HG03575 (cell line): ENCODE data around the gene DHRSX.

ENCODE experiments used
- ATAC-seq: cut with Tn5 transposase; IDR thresholded peaks from one replicate; pipeline ENCODE4 v1.9.1; 2021; ENCODE audit not compliant: unreplicated experiment, insufficient number of reproducible peaks, low FRiP score; ENCODE audit errors: extremely low read depth

The DHRSX gene

DNA sequence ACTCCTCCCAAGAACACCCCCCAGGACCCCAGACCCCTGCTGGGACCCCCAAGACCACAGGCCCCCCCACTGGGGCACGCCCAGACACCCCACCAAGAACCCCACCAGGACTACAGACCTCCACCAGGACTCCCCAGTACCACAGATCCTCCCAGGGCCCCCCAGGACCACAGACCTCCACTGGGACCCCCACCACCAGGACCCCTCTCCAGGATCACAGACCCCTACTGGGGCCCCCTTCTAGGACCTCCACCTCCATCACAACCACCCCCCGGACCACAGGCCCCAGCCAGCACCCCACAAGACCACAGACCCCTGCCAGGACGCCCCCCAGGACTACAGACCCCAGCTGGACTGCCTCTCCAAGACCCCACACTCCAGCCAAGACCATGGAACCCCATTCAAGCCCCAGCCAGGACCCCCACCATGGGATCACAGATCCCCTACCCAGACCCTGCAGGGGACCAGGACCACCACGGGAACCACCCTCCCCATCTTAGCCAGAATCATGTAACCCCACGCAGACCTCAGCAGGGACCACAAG lies 855 bp upstream of the DHRSX start:
- ATAC-seq: no peak

DNA sequence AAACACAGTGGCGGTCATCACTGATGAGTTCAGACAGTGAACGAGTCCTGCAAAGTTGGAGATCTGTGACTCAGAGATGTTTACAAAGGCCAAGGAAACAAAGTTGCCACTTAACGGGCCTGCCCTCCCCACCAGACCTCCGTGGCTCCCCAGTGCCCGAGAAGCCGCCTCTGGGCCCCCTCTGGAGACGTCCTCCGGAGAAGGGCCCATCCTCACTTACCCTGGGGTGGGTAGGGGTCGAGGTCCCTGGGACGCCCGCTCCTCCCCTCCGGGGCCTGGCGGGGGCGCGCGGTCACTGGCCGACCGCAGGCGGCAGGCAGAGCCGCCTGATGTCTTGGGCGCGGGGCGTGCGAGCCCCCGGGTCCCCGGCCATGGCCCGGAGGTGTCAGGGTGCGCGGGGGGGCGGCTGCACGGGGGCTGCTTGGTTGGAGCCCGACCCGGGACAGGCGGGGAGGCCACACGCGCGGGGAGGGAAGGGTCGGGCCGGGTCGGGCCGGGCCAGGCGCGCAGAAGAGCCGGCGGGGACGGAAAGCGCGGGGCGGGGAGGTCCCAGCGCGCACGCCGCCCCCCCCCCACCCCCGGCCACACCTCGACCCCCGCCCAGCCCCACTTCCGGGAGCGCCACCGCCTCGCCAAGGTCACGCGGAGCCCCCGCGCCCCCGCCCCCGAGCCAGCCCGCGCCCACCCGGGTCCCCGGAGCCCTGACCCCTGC lies 529 bp downstream of the DHRSX start:
- no peak for ATAC-seq

DNA sequence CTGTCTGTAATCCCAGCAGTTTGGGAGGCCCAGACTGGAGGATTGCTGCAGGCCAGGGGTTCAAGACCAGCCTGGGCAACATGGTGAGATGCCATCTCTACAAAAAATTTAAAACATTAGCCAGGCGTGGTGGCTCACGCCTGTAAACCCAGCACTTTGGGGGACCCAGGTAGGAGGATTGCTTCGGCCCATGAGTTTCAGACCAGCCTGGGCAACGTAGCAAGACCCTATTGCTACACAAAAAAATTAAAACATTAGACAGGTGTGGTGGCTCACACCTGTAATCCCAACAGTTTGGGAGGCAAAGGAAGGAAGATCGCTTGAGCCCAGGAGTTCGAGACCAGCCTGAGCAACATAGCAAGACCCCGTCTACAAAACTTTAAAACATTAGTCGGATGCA lies 1.3 kb downstream of the DHRSX start:
- no peak for ATAC-seq

DNA sequence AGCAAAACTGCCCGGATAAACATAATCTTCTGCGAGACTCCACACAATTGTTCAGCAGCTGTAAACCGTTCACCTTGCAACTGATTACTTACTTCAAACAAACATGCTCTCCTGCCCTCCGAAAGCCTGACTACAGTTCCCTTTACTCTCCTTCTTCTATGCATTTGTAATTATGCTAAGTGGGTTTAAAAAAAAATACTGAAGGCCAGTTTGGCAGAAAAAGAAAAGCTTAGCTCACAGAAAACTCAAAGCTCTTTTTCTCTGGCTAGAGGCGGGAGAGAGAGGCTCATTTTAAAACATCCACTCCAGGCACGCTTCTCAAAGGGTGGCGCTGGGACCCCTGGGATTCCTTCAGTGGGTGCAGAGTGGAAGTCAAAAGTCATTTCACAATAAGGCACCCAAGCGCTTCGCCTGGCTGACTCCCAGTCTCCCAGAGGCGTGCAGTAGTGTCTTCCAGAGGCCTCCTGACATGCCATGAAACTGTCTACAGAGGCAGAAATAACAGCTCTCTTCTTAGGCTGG lies 1.9 kb downstream of the DHRSX start:
- no peak for ATAC-seq

DNA sequence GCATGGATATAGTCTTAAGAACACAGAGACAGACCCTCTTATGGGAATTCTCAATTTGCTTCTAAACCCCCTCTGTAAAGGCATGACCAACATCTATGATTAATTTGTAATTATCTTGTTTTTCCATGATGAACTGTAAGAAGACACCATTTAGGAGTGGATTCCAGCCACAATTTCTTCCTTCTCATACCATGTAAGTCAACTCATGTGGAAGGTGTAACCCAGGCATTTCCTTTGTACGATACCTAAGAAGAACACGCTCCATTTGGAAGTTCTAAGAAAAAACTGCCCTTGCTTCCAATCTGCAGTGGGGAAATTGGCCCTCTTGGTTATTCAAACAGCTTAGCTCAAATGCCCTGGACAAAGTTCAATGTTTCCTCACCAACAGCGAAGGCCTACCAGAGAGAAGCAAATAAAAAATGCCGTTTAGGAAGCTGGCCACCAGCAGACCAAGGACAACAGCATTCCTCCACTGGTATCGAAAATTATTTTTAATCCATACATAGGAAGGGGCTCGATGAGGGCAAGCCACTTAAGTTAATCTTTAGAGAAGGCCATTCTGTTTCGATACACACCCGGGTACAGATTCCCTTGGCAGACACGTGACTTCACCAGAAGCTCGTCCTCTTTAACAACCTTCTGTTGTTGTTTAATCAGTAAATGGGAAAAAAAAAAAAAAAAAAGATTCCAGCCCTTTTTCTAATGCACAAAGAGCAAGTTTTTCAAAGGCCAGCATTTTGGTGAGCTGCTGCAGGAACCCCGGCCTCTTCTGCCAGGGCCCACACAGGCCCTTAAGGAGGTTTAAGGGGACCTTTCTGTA lies 2.6 kb downstream of the DHRSX start:
- ATAC-seq: no peak

DNA sequence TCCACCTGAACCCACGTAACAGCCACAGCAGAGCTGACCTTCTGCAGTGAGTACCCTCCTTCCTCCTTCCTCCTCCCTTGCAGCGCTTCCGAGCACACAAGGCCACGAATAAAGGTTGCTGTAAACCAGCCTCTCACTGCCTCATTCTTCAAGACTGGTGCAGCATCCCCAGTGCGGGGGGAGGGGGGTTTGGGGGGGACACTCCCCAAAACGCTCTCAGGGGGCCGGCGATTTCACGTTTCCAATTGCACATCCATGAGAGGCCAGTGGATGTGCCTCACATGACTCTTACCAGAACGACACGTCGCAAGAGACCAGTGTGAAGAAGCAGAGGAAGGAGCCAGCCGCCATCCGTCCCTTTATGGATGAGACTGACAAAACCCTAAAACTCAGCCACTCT lies 5.2 kb downstream of the DHRSX start:
- no peak for ATAC-seq

DNA sequence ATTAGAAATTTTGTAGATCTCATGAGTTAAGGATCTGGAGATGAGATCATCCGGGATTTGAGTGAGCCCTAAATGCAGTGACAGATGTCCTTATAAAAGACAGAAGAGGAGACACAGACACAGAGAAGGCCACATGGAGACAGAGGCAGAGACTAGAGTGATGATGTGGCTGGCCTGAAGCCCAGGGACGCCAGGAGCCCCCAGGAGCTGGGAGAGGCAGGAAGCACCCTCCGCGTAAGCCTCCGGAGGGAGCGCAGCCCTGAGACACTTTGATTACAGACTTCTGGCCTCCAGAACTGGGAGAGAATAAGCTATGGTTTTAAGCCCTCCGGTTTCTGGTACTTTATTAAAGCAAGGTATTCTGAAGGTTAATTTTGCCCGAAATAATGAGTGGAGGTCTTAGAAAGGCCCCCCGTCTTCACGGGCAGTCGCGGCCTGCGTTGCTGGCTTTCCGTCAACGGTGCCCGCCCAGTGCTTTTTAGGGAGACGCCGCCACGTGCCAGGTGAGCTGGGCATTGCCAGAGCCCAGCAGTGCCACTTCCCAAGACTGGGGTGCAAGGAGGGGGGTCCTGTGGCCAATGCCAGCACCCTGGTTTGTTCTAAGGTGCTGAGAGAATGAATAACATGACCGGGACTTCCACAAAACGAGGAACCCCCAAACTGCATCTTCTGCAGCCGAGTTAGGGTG lies 8.1 kb downstream of the DHRSX start:
- no peak for ATAC-seq

DNA sequence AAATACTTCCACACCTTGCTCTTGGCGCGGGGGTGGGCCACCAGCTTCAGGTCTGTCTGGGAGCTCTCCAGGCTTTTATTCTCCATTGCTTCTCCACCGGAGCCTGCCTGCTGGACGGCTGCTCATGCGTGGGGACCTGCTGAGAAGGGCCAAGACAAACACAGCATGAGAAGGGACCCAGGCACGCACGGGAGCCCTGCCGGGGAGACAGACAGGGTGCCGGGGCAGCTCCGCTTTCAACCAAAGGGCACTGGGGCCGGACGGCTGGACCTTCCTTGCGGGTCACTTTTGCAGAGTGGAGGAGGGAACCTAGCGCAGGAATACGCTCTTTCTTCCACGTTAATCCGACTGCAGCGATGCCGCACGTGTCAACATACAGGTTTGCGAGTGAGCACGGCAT lies 10.1 kb downstream of the DHRSX start:
- ATAC-seq: no peak

DNA sequence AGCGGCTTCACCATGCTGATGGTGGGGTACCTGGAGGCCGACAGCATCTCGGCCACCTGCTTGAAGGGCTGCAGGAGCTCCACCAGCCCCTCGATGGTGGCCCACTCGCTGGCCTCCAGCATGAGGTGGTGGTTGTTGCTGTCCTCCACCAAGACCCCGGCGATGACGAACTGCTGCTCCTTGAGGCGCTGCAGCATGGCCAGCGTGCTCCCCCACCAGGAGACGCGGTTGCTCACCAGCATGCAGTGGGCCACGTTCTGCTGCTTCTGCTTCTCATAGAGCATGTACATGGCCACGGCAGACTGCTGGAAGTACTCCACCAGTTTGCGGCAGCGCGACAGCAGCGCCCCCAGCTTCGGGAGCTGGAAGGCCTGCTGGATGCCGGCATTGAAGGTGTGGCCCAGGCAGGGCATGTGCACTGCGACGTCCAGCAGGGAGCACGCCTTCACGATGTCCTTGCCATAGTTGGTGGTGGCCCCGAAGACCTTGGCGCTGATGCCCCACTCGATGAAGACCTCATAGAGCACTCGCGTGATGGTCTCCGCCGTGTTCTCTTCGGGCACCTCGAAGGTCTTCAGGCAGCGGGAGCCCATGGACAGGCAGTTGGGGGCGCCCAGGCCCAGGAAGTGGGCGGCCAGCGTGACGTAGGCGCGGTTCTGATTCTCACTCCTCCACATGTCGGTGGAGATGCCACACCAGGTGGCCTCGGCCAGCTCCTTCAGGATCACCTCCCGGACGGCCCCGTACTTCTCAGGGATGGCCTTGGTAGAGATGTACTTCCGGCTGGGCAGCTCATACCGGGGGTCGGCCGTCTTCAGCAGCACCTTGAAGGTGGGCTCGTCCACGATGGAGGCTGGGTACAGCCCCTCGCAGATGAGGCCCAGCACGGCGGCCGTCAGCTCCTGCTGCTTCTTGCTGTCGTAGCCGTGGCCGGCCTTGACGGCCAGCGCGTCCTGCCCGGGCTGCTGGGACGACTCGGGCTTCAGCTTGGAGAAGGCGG lies 11.0 kb downstream of the DHRSX start:
- no peak for ATAC-seq

DNA sequence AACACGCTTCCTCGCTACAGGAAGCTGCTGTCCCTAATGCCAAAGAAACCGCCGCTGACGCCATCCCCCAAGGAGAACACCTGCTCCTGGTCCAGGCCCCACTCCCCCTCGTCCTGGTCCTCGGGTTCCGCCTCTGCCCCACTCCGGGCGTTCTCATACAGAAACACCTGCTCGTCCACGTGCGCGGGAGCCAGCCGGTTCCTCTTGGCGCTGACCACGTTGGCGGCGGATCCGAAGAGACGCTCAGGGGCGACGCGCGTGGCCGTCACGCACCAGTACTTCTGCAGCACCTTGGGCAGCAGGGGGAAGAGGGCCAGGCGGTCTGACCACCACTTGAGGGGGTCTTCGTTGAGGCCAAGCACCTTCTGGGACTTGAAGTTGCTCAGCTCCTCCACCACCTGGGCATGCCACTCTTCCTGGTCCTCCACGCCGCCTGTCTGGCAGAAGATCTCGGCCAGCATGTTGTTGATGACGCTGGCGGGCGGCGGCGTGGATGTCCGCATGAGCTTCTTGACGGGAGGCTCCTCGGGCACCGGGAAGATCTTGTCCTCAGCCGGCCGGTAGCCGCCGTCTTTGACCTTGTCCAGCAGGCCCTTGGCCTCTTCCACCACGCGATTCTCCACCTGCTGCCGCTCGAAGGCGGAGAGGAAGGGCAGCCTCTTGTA lies 12.0 kb downstream of the DHRSX start:
- ATAC-seq: no peak

DNA sequence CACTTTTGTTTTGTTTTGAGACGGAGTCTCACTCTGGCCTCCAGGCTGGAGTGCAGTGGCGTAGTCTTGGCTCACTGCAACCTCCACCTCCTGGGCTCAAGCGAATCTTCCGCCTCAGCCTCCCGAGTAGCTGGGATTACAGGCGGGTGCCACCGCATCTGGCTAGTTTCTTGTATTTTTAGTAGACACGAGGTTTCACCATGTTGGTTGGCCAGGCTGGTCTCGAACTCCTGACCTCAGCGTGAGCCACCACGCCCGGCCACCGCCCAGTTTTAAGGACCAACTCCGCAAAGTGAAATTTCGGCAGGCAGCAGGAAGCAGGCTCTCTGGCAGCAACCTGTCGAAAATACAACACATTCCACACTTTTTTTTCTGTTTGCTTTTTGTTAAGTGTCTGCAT lies 13.4 kb downstream of the DHRSX start:
- no peak for ATAC-seq

DNA sequence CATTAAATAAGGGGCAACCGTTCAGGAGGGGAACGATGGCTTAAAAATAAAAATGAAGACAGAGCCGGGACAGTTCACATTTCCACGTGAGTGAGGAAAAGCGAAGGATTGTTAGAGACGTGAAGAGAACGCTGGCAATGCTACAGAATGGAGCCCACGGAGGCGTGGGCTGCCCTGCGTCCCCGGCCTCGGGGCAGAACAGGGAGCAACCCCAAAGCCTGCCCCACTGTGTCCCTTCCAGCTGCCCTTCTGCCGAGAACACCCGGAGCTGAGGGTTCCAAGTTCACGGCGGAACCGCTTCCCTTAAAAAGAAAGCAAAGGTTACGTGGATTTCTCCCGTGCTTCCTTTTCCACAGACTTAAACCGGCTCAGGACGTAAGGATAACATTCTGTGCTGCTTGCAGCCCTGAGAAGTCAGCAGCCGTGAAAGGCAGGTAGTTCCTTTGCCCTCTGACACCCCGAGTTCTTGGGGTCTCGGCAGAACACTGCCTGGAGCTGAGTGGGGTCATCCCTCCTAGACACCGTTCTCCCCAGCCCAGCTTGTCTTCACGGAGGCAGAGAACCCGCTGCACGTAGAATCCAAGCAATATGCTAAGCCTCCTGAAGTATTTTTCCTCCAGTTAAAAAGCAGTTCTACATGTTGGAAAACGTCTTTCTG lies 14.2 kb downstream of the DHRSX start:
- ATAC-seq: no peak

DNA sequence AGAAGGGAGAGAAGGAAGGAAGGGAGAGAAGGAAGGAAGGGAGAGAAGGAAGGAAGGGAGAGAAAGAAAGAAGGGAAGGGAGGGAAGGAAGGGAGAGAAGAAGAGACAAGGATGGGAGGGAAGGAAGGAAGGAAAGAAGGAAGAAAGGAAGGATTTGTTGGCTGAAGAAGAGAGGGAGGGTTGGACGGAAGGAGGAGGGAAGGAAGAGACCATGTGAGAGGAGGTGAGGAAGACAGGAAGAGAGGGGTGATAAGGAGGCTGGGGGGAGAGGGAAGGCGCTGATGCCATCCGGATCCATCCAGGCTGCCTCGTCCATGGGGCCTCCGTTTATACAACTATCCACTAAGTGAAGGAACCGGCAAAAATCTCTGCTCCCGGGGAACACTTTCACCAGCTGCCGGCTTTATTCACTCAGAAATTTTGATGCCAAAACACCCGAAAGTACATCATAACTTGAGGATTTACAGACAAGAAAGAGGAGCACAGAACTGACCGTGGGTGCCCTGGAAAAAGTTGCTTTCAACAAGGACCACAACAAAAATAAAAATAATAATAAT lies 14.9 kb downstream of the DHRSX start:
- no peak for ATAC-seq

DNA sequence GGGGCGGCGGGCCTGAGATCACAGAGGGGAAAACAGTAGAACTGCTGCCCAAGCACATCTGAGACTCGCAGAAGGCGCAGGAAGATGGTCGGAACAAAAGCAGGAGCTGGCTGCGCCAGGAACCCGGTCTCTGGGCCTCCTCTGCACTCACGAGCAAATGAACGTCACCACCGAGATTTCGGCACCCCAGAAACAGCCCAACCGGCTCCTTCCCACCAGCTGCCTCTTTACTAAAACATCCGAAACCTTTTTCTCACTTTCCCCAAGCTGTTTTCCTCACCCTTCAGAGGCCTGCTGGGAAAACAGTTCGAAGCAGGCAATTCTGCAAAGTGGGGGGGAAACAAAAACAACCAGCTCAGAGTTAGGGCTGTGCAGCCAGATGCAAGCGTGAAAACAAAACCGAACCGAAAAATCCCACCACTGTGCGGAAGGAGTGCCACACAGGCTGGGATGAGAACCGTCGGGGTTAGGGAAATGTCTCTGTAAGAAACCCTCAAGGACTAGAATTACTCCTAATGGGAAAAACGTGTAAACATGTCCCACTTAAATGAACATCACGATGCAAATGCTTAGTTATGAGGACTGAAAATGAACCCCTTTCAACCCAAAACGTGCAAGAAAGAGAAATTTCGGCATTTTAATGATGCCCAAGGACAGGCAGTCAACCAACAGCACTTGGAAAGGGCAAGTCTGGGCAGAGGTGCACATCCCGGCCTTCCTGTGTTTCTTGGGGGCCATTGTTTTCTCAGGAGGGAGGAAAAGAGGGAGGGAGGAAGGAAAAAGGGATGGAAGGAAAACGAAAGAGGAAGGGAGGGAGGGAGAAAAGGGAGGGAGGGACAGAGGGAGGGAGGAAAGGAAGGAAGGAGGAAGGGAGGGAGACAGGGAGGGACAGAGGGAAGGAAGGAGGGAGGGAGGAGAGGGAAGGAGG lies 15.8 kb downstream of the DHRSX start:
- no peak for ATAC-seq

DNA sequence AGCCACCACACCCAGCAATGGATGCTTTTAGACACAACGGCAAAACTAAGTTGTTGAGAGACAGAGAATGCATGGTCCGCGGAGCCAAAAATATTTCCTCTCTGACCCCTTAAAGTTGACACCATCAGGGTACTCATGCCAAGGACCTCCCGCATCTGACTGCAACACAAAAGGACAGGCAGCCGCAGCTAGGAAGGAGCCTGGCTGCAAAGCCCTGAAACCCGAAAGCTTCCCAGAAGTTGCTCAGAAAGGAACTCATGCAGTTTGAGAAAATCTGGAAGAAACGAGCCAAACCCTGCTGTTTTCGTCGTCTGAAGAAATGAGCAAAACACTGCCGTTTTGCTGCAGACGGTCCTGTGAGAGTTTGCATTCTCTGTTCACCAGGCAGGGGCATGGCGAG lies 16.5 kb downstream of the DHRSX start:
- ATAC-seq: no peak

DNA sequence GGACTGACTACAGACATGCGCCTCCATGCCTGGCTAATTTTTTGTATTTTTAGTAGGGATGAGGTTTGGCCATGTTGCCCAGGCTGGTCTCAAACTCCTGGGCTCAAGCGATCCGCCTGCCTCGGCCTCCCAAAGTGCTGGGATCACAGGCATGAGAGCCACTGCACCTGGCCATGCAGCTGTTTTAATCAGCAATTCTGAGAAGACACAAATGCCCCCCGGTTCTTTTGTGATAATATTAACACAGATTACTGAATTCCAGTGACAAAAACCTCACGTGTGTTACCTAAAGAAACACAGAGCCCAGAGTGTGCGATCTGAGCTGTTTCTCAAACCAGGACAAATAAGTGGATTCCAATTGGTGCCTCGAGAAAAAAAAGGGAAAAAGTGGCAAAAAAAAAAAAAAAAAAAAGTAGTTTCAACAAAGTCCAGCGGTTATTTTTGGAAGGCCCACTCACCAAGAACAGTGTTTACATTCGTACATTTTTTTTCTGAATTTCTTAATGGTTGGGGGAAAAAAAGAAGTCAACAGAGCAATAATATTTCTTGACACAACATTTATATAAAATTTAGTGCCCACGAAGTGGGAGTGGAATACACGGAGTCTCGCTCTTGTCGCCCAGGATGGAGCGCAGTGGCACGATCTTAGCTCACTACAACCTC lies 17.2 kb downstream of the DHRSX start:
- ATAC-seq: no peak
